ENCODE data around the gene SLC35B3. TPM values are rescaled to one million over a fixed set of nuclear protein-coding genes. Genes with fewer than 3 reads are reported as not detected.

The SLC35B3 gene
- total and polyA plus RNA-seq, 9 of the 15 experiments (the other 6 are each of a cell fraction or from before 2014, with no cell fraction given) = 7.6 to 19.1 (median 11.3) TPM

GRCh38 chr6:8476656-8477055 is 41.3 kb upstream of the SLC35B3 start (continued):
- TF ChIP-seq, protein P1, sequence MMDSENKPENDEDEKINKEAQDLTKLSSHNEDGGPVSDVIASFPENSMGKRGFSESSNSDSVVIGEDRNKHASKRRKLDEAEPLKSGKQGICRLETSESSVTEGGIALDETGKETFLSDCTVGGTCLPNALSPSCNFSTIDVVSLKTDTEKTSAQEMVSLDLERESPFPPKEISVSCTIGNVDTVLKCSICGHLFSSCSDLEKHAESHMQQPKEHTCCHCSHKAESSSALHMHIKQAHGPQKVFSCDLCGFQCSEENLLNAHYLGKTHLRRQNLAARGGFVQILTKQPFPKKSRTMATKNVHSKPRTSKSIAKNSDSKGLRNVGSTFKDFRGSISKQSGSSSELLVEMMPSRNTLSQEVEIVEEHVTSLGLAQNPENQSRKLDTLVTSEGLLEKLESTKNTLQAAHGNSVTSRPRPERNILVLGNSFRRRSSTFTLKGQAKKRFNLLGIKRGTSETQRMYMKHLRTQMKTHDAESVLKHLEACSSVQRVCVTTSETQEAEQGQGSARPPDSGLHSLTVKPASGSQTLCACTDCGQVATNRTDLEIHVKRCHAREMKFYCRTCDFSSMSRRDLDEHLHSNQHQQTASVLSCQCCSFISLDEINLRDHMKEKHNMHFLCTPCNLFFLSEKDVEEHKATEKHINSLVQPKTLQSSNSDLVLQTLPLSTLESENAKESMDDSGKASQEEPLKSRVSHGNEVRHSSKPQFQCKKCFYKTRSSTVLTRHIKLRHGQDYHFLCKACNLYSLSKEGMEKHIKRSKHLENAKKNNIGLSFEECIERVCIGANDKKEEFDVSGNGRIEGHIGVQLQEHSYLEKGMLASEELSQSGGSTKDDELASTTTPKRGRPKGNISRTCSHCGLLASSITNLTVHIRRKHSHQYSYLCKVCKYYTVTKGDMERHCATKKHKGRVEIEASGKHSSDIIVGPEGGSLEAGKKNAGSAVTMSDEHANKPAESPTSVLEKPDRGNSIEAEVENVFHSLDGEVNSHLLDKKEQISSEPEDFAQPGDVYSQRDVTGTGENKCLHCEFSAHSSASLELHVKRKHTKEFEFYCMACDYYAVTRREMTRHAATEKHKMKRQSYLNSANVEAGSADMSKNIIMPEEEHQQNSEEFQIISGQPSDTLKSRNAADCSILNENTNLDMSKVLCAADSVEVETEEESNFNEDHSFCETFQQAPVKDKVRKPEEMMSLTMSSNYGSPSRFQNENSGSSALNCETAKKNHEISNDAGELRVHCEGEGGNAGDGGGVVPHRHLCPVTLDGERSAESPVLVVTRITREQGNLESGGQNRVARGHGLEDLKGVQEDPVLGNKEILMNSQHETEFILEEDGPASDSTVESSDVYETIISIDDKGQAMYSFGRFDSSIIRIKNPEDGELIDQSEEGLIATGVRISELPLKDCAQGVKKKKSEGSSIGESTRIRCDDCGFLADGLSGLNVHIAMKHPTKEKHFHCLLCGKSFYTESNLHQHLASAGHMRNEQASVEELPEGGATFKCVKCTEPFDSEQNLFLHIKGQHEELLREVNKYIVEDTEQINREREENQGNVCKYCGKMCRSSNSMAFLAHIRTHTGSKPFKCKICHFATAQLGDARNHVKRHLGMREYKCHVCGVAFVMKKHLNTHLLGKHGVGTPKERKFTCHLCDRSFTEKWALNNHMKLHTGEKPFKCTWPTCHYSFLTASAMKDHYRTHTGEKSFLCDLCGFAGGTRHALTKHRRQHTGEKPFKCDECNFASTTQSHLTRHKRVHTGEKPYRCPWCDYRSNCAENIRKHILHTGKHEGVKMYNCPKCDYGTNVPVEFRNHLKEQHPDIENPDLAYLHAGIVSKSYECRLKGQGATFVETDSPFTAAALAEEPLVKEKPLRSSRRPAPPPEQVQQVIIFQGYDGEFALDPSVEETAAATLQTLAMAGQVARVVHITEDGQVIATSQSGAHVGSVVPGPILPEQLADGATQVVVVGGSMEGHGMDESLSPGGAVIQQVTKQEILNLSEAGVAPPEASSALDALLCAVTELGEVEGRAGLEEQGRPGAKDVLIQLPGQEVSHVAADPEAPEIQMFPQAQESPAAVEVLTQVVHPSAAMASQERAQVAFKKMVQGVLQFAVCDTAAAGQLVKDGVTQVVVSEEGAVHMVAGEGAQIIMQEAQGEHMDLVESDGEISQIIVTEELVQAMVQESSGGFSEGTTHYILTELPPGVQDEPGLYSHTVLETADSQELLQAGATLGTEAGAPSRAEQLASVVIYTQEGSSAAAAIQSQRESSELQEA (IDR thresholded peaks at IDR 0.05; ENCODE audit: low read depth) = no peak

Data from K562 (cell line).